Panc1 (cell line): ENCODE measurements around the gene STRADA. TPM values are rescaled to one million over a fixed set of nuclear protein-coding genes. Genes with fewer than 3 reads are reported as not detected.
"Not testable (repeated sequence)": the region's sequence is repeated elsewhere in the genome, so short reads cannot be mapped to it uniquely, and the experiment has no call there.

Source experiments
- ATAC-seq: fragments of 200-7000 bp; cut with Tn5 transposase; 2 replicates; pipeline ENCODE4 v1.9.1; 2020; ENCODE audit warnings: mild to moderate bottlenecking, moderate library complexity
- BruUV-seq: library from RNA; stranded (reverse); fragments of 400-500 nt; replicated peaks from 2 replicates; lab custom pipeline; 2021; lab: Mats Ljungman, UMichigan
- CTCF ChIA-PET: fragments of 300-600 bp; sonication (Branson Sonifier 250); formaldehyde crosslinking; loops from one replicate; lab custom pipeline; 2022; ENCODE audit warnings: antibody characterized with exemption; lab: Charles Lee
- POLR2A ChIA-PET: fragments of 300-600 bp; sonication (Branson Sonifier 250); formaldehyde crosslinking; loops from one replicate; lab custom pipeline; 2022; ENCODE audit warnings: antibody characterized with exemption; lab: Charles Lee
- DNase-seq: peaks from one replicate; pipeline ENCODE4 v3.0.0-alpha.2; 2010; ENCODE audit warnings: low read depth, low spot score
- H3K27ac ChIP-seq: 2 replicates; pipeline ENCODE4 v1.5.1; 2011; ENCODE audit warnings: mild to moderate bottlenecking, low read length, inconsistent platforms
- H3K27me3 ChIP-seq: fragments of 200-500 bp; sonication (Bioruptor generic); 2 replicates; pipeline ENCODE4 v1.6.0; 2014; ENCODE audit warnings: low read length, inconsistent platforms; ENCODE audit not compliant: control insufficient read depth, insufficient read depth
- H3K36me3 ChIP-seq: fragments of 200-500 bp; sonication (Bioruptor generic); 2 replicates; pipeline ENCODE4 v1.5.1; 2014; ENCODE audit warnings: inconsistent platforms, mild to moderate bottlenecking, low read length, moderate library complexity; ENCODE audit not compliant: control insufficient read depth, insufficient read depth
- H3K4me1 ChIP-seq: 2 replicates; pipeline ENCODE4 v1.5.1; 2011; ENCODE audit warnings: inconsistent platforms, mild to moderate bottlenecking, low read length, moderate library complexity; ENCODE audit not compliant: control insufficient read depth, insufficient read depth
- H3K4me3 ChIP-seq, 2 experiments: 2 replicates each; pipeline ENCODE4 v1.5.1; 2011 to 2012; ENCODE audit warnings: low read depth in 2 of 2, low read length in 2 of 2, mild to moderate bottlenecking in 2 of 2, inconsistent platforms in 1 of 2, moderate library complexity in 1 of 2
- H3K9me3 ChIP-seq: fragments of 200-500 bp; sonication (Bioruptor generic); 2 replicates; pipeline ENCODE4 v1.5.1; 2014; ENCODE audit warnings: low read depth, mild to moderate bottlenecking, inconsistent platforms, low read length, moderate library complexity; ENCODE audit not compliant: control insufficient read depth, insufficient read depth
- POLR2AphosphoS5 ChIP-seq: IDR thresholded peaks from 2 replicates; pipeline ENCODE4 v1.6.1; 2012; ENCODE audit warnings: mild to moderate bottlenecking, low read depth, low read length, moderate library complexity
- SIN3A ChIP-seq: IDR thresholded peaks from 2 replicates; pipeline ENCODE4 v1.6.1; 2012; ENCODE audit warnings: low read depth, mild to moderate bottlenecking, low read length, moderate library complexity, borderline replicate concordance; ENCODE audit not compliant: insufficient read depth
- TCF7L2 ChIP-seq: IDR thresholded peaks from 2 replicates; pipeline ENCODE4 v1.6.1; 2011; ENCODE audit warnings: mild to moderate bottlenecking, low read depth, low read length, inconsistent platforms
- in situ Hi-C: cut with HindIII; loops from 2 replicates; pipeline ENCODE4 v1.10.0; 2016; ENCODE audit warnings: low sequenced_read_pairs, low pct_unique_long_range_greater_than_20kb
- intact Hi-C: fragments of 100-400 bp; cut with micrococcal nuclease; formaldehyde crosslinking; loops from one replicate; pipeline ENCODE4 v1.10.0; 2022; ENCODE audit not compliant: unreplicated experiment
- total RNA-seq: library from RNA; stranded (reverse); gene quantifications from one replicate; pipeline ENCODE4 v1.2.1, GENCODE V29; 2021; ENCODE audit not compliant: unreplicated experiment
- TF ChIP-seq, protein P1 (sequence below): fragments of 450-650 bp; IDR thresholded peaks from 2 replicates; pipeline ENCODE4 v1.5.1; 2017; ENCODE audit warnings: mild to moderate bottlenecking
- TF ChIP-seq, protein P2 (sequence below), 2 experiments: IDR thresholded peaks; 2 replicates each; pipeline ENCODE4 v1.6.1; 2011 to 2012; ENCODE audit warnings: low read depth in 2 of 2, control low read depth in 1 of 2, low read length in 1 of 2, mild to moderate bottlenecking in 1 of 2, moderate library complexity in 1 of 2; ENCODE audit not compliant: insufficient read depth in 1 of 2

The STRADA gene
- total RNA-seq, 1 experiment from 2014 or later = 26.0 TPM

DNA sequence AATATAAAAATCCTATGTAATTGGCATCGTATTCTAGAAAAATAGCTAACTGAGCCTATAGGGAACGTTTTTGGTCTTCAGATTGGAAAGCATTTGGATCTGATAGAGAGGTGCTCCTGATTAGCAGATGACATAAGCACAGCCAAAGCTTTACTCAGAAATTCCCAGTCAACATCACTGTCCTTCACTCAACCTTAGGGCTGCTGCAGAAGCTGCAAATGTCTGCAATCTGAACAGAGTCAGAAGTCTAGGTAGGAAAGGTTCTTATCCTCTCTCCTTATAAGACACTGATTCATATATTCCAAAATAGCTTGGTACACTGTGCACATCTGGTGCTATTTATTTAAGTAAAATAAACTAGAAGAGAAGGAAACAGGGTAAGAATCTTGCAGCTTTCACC lies 19.2 kb downstream of the STRADA start:
- H3K36me3 ChIP-seq = peaks cover 4% of the 10 kb centered on the region; the same call in 1 of the 2 replicates

DNA sequence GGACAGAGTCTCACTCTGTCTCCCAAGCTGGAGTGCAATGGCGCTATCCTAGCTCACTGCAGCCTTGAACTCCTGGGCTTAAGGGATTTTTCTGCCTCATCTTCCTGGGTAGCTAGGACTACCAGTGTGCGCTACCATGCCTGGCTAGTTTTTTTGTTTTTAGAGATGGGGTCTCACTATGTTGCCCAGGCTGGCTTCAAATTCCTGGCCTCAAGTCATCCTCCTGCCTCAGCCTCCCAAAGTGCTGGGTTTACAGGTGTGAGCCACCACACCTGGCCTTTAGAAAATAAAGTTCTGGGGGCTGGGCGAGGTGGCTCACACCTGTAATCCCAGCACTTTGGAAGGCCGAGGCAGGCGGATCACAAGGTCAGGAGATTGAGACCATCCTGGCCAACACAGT lies 21.4 kb downstream of the STRADA start:
- CTCF ChIA-PET, in situ Hi-C loops, BruUV-seq, H3K9me3 ChIP-seq, ATAC-seq, DNase-seq, H3K4me1 ChIP-seq, intact Hi-C loops, POLR2A ChIA-PET, H3K27ac ChIP-seq, H3K27me3 ChIP-seq, H3K36me3 ChIP-seq, H3K4me3 ChIP-seq: not testable (repeated sequence)

More for the DNA sequence above, 19.2 kb downstream of the STRADA start:
- Histone ChIP-seq H3K4me1 (no peaks in the 10 kb centered on the region), H3K27me3 (no peaks in the 10 kb centered on the region), H3K27ac (no peak overlapping the region), H3K4me3 (no peak overlapping the region), H3K9me3 (no peaks in the 10 kb centered on the region)
- ChIA-PET CTCF (no interaction called here), POLR2A (no interaction called here)
- no peak for TF ChIP-seq POLR2AphosphoS5
- ATAC-seq (no peak), DNase-seq (no peak)
- BruUV-seq = no TSS peak
- intact Hi-C loops = no loop called here
- in situ Hi-C loops = no loop called here

DNA sequence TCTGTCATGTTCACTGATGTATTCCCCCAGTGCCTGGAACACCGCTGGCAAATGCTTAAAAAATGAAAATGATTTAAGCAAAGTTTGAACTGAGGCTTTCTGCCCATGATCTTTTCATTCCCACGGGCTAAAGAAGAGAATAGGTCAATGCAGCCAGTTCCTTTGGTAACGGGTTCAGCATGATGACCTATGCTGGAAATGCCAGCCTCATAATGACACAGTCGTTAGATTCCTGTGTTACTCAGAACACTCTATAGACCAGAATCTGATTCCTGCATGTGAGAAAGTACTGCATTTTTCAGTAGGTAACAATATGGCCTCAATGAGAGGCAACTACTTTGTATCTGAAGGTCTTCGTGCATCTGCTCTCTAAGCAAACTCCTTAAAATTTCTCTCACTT lies 22.6 kb downstream of the STRADA start:
- no peak for TF ChIP-seq SIN3A
- Histone ChIP-seq H3K36me3 (0 out of 2 replicates have a peak, but pooled peaks cover 2% of the 10 kb centered on the region), H3K4me1 (no peaks in the 10 kb centered on the region), H3K27me3 (no peaks in the 10 kb centered on the region), H3K27ac (no peak overlapping the region), H3K9me3 (no peaks in the 10 kb centered on the region), H3K4me3 (no peak overlapping the region)
- BruUV-seq = no TSS peak
- no peak for DNase-seq
- ChIA-PET CTCF (no interaction called here), POLR2A (no interaction called here)
- ATAC-seq = no peak
- intact Hi-C loops = no loop called here
- in situ Hi-C loops = no loop called here

DNA sequence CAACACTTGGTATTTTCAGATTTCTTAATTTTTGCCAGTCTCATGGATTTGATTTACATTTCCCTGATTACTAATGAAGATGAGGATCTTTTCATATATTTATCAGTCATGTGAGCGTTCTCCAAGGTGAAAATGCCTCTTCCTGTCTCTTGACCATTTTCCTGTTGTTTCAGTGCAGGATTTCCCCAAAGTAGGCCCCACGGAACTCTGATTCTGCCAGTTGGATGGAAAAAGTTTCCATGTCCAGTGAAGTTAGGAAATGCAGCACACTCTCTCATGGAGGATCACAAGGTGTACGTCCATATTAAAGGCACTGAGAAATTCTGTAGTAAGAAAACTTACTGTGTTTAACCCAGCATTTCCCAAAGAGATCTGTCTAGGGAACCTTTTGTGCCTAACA lies 25.2 kb downstream of the STRADA start:
- in situ Hi-C loops = no loop called here
- Histone ChIP-seq H3K4me3 (no peak overlapping the region), H3K9me3 (no peaks in the 10 kb centered on the region), H3K36me3 (peaks cover 3% of the 10 kb centered on the region), H3K27ac (no peak overlapping the region), H3K4me1 (no peaks in the 10 kb centered on the region), H3K27me3 (no peaks in the 10 kb centered on the region)
- ATAC-seq (no peak), DNase-seq (no peak)
- CTCF ChIA-PET = no interaction called here
- BruUV-seq = TSS peak; percentile 41
- POLR2A ChIA-PET = no interaction called here
- TF ChIP-seq POLR2AphosphoS5 = no peak
- no peak for TF ChIP-seq SIN3A
- TF ChIP-seq, protein P1, sequence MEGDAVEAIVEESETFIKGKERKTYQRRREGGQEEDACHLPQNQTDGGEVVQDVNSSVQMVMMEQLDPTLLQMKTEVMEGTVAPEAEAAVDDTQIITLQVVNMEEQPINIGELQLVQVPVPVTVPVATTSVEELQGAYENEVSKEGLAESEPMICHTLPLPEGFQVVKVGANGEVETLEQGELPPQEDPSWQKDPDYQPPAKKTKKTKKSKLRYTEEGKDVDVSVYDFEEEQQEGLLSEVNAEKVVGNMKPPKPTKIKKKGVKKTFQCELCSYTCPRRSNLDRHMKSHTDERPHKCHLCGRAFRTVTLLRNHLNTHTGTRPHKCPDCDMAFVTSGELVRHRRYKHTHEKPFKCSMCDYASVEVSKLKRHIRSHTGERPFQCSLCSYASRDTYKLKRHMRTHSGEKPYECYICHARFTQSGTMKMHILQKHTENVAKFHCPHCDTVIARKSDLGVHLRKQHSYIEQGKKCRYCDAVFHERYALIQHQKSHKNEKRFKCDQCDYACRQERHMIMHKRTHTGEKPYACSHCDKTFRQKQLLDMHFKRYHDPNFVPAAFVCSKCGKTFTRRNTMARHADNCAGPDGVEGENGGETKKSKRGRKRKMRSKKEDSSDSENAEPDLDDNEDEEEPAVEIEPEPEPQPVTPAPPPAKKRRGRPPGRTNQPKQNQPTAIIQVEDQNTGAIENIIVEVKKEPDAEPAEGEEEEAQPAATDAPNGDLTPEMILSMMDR = no peak
- TF ChIP-seq, protein P2, sequence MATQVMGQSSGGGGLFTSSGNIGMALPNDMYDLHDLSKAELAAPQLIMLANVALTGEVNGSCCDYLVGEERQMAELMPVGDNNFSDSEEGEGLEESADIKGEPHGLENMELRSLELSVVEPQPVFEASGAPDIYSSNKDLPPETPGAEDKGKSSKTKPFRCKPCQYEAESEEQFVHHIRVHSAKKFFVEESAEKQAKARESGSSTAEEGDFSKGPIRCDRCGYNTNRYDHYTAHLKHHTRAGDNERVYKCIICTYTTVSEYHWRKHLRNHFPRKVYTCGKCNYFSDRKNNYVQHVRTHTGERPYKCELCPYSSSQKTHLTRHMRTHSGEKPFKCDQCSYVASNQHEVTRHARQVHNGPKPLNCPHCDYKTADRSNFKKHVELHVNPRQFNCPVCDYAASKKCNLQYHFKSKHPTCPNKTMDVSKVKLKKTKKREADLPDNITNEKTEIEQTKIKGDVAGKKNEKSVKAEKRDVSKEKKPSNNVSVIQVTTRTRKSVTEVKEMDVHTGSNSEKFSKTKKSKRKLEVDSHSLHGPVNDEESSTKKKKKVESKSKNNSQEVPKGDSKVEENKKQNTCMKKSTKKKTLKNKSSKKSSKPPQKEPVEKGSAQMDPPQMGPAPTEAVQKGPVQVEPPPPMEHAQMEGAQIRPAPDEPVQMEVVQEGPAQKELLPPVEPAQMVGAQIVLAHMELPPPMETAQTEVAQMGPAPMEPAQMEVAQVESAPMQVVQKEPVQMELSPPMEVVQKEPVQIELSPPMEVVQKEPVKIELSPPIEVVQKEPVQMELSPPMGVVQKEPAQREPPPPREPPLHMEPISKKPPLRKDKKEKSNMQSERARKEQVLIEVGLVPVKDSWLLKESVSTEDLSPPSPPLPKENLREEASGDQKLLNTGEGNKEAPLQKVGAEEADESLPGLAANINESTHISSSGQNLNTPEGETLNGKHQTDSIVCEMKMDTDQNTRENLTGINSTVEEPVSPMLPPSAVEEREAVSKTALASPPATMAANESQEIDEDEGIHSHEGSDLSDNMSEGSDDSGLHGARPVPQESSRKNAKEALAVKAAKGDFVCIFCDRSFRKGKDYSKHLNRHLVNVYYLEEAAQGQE (IDR thresholded peaks at IDR 0.05; ENCODE audit: insufficient read depth in 1 of 2, low read depth in 2 of 2, low read length in 1 of 2) = no peak
- TF ChIP-seq TCF7L2 = no peak
- intact Hi-C loops = no loop called here
